ENCODE results near the gene SLC30A2. TPM values are rescaled to one million over a fixed set of nuclear protein-coding genes. Genes with fewer than 3 reads are reported as not detected.

SLC30A2 gene
- total and polyA plus RNA-seq, 2 of the 13 experiments (the other 11 are each of a cell fraction or from before 2014, with no cell fraction given) = not detected

GRCh38 chr1:26035959-26036755, 9.8 kb downstream of the SLC30A2 start:
- FAIRE-seq = no peak
- WGBS (ENCODE audit: low lambda C conversion rate) = 5% methylated on average over 19 of the region's 39 CpGs
- CTCF ChIA-PET (ENCODE audit: low intra/inter-chr PET ratio, low total read pairs) = interaction anchor here (1.1 to 2.8 kb wide), 2 partner anchors 109 to 141 kb away, joined by 5 to 11 read pairs; no protein-coding TSS in a partner anchor
- no peaks in the 10 kb centered on the region for H3K79me2 ChIP-seq (ENCODE audit: insufficient read depth, low read length)
- peaks cover 36% of the 10 kb centered on the region for H3K4me1 ChIP-seq (ENCODE audit: insufficient read depth, low read length)
- peak overlapping the region; percentile 67 for H3K9ac ChIP-seq (ENCODE audit: insufficient read depth, low read depth, low read length)
- BruUV-seq (replicated peaks) = no TSS peak
- intact Hi-C loops (cut with micrococcal nuclease; ENCODE audit: unreplicated experiment) (loop anchor here (1.0 to 5.0 kb wide), 3 partner anchors 76 to 126 kb away; partner anchors contain the start of gene PDIK1L), in situ Hi-C loops (cut with HindIII; ENCODE audit: extremely low pct_ligation_motif_present, low pct_unique_long_range_greater_than_20kb) (no loop called here)
- peak overlapping the region; percentile 39 for H3K27ac ChIP-seq (ENCODE audit: extremely low read length, insufficient read depth, low read length)
- H3K27me3 ChIP-seq (ENCODE audit: control insufficient read depth in 1 of 2, insufficient read depth in 2 of 2, low read length in 2 of 2) = peaks cover 0 to 50% of the 10 kb centered on the region in 2 experiments; a peak in 4 of 5 replicates
- H3K36me3 ChIP-seq (replicated peaks in 1 of 2; ENCODE audit: control insufficient read depth in 1 of 2, insufficient read depth in 2 of 2, low read length in 2 of 2) = no peaks in the 10 kb centered on the region
- no peaks in the 10 kb centered on the region for H4K20me1 ChIP-seq (ENCODE audit: insufficient read depth, low read length)
- POLR2A ChIA-PET = interaction anchor here (0.8 to 2.7 kb wide), 3 partner anchors 12 to 109 kb away, joined by 3 to 8 read pairs (median 7); partner anchors contain the start of gene PAFAH2
- peak overlapping the region; percentile 96 for H3K4me2 ChIP-seq (ENCODE audit: low read depth, low read length)
- DNase-seq (ENCODE audit: low spot score) = peak; percentile 47
- peak; percentile 88 for ATAC-seq
- H3K4me3 ChIP-seq (replicated peaks in 1 of 3; ENCODE audit: insufficient read depth in 1 of 3, low read depth in 2 of 3, low read length in 3 of 3) = peak overlapping the region; percentile 61 to 93 (median 73)
- H3K9me3 ChIP-seq (ENCODE audit: low read length) = no peaks in the 10 kb centered on the region
- H2AFZ ChIP-seq (ENCODE audit: low read length) = peak overlapping the region; percentile 56
- TF ChIP-seq MTA1 (CRISPR knock-in tag; IDR thresholded peaks at IDR 0.05; ENCODE audit: borderline replicate concordance) = no peak
- TF ChIP-seq PLSCR1 (CRISPR knock-in tag; IDR thresholded peaks at IDR 0.05; ENCODE audit: borderline replicate concordance) = no peak
- no peak for TF ChIP-seq ZNF737 (CRISPR knock-in tag; IDR thresholded peaks at IDR 0.05; ENCODE audit: borderline replicate concordance)
- TF ChIP-seq KMT2A (CRISPR knock-in tag; IDR thresholded peaks at IDR 0.05) = 0 out of 2 replicates have a peak, but pooled peaks have one; percentile 4
- TF ChIP-seq XBP1 (CRISPR knock-in tag; IDR thresholded peaks at IDR 0.05) = no peak
- peak; percentile 53; the same call in 1 of the 2 replicates for TF ChIP-seq TFDP1 (CRISPR knock-in tag; IDR thresholded peaks at IDR 0.05; ENCODE audit: borderline replicate concordance)
- TF ChIP-seq ZFYVE20 (CRISPR knock-in tag; IDR thresholded peaks at IDR 0.05; ENCODE audit: borderline replicate concordance, low read depth) = no peak
- no peak for TF ChIP-seq PRDM10 (CRISPR knock-in tag; IDR thresholded peaks at IDR 0.05; ENCODE audit: low read depth)
- no peak for TF ChIP-seq SP140L (CRISPR knock-in tag; IDR thresholded peaks at IDR 0.05; ENCODE audit: borderline replicate concordance)
- TF ChIP-seq NCOA2 (CRISPR knock-in tag; IDR thresholded peaks at IDR 0.05) = no peak
- no peak for TF ChIP-seq ZNF720 (CRISPR knock-in tag; IDR thresholded peaks at IDR 0.05)
- TF ChIP-seq RARG (CRISPR knock-in tag; IDR thresholded peaks at IDR 0.05; ENCODE audit: low read depth) = no peak
- TF ChIP-seq CBX5 (CRISPR knock-in tag; IDR thresholded peaks at IDR 0.05; ENCODE audit: borderline replicate concordance) = no peak
- no peak for TF ChIP-seq HOMEZ (CRISPR knock-in tag; IDR thresholded peaks at IDR 0.05; ENCODE audit: low read depth)
- TF ChIP-seq RORA (CRISPR knock-in tag; IDR thresholded peaks at IDR 0.05) = no peak
- TF ChIP-seq ZSCAN21 (CRISPR knock-in tag; IDR thresholded peaks at IDR 0.05; ENCODE audit: borderline replicate concordance) = no peak
